Astrocyte (in vitro differentiated cells and primary cell): ENCODE results near the gene PLEKHA1.

Source experiments
- CTCF ChIP-seq: IDR thresholded peaks from 2 replicates; pipeline ENCODE4 v1.5.1; 2011; ENCODE audit warnings: low read depth, mild to moderate bottlenecking, inconsistent platforms, low read length, moderate library complexity; ENCODE audit not compliant: insufficient read depth
- EZH2 ChIP-seq: IDR thresholded peaks from 2 replicates; pipeline ENCODE4 v1.6.1; 2012; ENCODE audit warnings: mild to moderate bottlenecking, low read length, inconsistent platforms; ENCODE audit not compliant: insufficient read depth

- no peak for TF ChIP-seq CTCF
- no peak for TF ChIP-seq EZH2
These were observed 10.6 kb upstream of the PLEKHA1 start for GRCh38 chr10:122363722-122364463.
